ENCODE data around the gene BACH2. TPM values are rescaled to one million over a fixed set of nuclear protein-coding genes. Genes with fewer than 3 reads are reported as not detected.
"Not testable (repeated sequence)": the region's sequence is repeated elsewhere in the genome, so short reads cannot be mapped to it uniquely, and the experiment has no call there.

BACH2 gene
- polyA plus RNA-seq, 6 donors from 2014 or later, result 31.0 to 130 (median 78.4) TPM

DNA sequence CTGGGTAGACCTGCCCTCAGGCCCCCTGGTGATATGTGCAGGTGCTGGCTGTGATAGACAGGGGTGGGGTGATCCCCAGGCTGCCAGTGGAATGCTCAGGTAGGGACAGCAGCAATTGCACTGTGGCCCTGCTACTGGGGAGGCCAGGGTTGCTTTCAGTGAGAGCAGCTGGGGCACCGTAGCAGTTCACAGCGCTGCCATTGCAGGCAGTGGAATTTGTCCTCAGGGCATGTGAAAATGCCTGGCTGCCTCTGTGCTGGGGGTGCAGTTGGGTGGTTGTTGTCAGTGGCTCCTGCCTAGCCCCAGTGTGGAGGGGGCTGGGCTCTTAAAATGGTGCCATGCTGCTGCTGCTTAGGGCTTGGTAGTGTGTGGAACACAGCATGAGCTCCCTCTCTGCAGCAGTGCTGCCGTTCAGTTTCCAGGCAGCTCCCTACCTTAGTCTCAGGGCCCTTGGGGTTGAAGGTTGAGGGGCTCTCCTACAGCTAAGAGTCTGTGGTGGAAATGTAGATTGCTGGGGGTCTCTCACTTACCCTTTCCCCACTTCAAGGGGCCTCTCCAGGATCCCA, 378.8 kb downstream of the BACH2 start:
- DNase-seq, result no peak
- Mint-ChIP-seq H3K36me3 (peaks cover 8 to 18% of the 10 kb centered on the region in 2 donors), H3K4me1 (no peaks in the 10 kb centered on the region)

DNA sequence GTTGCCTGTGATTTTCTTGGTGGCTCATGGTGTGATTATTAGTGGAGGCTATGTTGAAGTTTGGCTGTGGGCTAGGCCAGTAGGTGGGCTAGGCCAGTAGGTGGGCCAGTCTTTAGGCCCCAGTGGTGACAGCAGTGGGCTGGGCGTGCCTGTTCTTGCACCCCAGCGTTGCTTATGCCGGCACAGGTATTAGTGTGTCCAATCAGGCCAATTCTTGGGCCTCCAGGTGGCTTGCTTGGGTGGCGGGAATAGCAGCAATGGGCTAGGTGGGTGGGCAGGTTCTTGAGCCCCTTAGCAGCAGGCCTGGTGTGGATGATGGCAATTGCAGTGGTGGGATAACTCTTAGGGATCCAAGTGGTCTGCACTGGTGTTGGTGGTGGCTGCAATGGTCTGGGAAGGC, 379.4 kb downstream of the BACH2 start:
- Mint-ChIP-seq H3K27me3 (peaks cover 3 to 9% (median 4%) of the 10 kb centered on the region in 3 donors), H3K9me3 (peaks cover 0 to 23% (median 19%) of the 10 kb centered on the region in 7 donors), H3K27ac (no peak overlapping the region), H3K4me3 (peak overlapping the region in 1 of 8 donors; percentile 64), H3K36me3 (peaks cover 8 to 18% of the 10 kb centered on the region in 2 donors), H3K4me1 (no peaks in the 10 kb centered on the region)
- ATAC-seq (ENCODE audit: low read depth in 2 of 2), result no peak
- no peak for DNase-seq

More for the DNA sequence above, 378.8 kb downstream of the BACH2 start:
- H3K9me3 Mint-ChIP-seq, result peaks cover 0 to 23% (median 19%) of the 10 kb centered on the region in 7 donors
- peaks cover 0 to 6% (median 3%) of the 10 kb centered on the region in 3 donors for H3K27me3 Mint-ChIP-seq
- no peak for ATAC-seq (ENCODE audit: low read depth in 2 of 2)
- H3K27ac Mint-ChIP-seq, result peak overlapping the region in 1 of 6 donors; percentile 60
- H3K4me3 Mint-ChIP-seq, result no peak overlapping the region

DNA sequence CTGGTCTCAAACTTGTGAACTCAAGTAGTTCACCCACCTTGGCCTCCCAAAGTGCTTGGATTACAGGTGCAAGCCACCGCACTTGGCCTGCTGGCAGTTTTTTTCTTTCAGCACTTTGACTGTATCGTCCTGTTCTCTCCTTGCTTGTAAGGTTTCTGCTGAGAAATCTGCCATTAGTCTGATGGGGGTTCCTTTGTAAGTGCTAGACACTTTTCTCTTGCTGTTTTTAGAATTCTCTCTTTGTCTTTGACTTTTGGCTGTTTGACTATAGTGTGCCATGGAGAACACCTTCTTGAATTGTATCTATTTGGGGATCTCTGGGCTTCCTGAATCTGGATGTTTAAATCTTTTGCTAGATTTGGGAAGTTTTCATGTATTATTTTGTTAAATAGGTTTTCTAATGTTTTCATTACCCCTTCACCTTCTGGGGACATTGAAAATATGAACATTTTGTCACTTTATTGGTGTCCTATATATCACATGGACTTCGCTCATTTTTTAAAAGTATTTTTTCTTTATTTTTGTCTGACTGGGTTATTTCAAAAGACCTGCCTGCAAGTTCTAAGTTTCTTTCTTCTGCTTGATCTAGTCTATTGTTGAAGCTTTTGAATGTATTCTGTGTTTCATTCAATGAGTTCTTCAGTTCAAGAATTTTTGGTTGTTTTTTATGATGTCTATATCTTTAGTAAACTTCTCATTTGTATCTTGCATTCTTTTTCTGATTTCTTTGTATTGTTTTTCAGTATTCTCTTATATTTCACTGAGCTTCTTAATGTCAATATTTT, 380.3 kb downstream of the BACH2 start:
- peaks cover 0 to 2% (median 0%) of the 10 kb centered on the region in 3 donors for H3K4me1 Mint-ChIP-seq
- ATAC-seq (ENCODE audit: low read depth in 2 of 2) (no peak), DNase-seq (no peak)
- no peak overlapping the region for H3K4me3 Mint-ChIP-seq
- peaks cover 8 to 18% of the 10 kb centered on the region in 2 donors for H3K36me3 Mint-ChIP-seq
- H3K27me3 Mint-ChIP-seq, result peaks cover 3 to 13% (median 7%) of the 10 kb centered on the region in 3 donors
- H3K9me3 Mint-ChIP-seq, result peaks cover 0 to 23% (median 19%) of the 10 kb centered on the region in 7 donors
- H3K27ac Mint-ChIP-seq, result no peak overlapping the region

DNA sequence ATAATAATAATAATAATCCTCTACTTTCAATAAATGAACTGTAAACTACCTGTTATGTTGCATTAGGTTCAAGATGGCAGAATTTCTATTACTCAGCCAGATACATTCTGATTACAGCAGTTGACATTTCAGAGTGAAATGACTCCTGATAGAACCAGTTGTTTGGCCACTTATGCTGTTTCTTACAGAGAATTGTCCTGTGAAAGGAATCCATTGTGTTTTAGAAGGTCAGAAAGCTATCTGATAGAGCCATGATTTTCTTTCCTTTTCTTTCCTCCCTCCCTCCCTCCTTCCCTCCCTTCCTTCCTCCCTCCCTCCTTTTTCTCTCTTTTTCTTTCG, 385.8 kb downstream of the BACH2 start:
- DNase-seq, result no peak
- peaks cover 7 to 32% (median 12%) of the 10 kb centered on the region in 3 donors for H3K27me3 Mint-ChIP-seq

DNA sequence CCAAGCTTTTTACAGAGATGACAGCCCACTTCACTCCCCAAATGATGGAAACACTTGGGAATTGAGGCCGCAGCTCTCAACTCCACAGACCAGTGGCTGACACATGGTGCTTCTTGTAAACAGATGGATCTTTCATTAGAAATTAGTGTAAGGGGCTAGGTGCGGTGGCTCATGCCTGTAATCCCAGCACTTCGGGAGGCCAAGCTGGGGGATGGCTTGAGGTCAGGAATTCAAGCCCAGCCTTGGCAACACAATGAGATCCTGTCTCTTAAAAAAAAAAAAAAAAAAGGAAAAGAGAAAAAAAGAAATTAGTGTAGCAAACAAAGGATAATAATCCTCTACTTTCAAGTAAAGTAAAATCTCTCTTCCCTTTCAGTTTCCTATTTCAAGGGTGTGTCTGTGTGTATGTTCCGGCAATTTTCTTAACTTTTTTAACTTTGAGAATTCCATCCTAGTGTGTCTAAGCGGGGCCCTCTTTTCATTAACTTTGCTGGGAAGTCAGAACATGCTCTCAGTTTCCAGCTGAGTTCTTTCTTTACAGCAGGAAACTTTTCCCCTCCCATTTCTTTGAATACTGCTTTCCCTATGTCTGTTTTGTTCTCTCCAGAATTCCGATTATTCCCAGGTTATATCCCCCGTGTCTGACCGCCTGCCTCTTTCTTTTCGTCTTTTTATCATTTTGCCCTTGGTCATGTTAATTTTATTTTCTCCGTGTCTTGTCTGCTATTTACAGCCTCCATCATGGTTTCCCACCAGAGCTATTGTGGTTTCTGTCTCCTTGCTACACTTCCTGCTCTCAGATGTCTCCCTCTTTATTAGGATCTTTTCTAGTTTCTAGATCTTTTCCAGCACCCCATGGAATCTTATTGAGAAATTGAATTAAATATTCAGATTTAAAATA, 386.4 kb downstream of the BACH2 start:
- peaks cover 0 to 11% (median 6%) of the 10 kb centered on the region in 7 donors for H3K9me3 Mint-ChIP-seq
- peaks cover 6 to 12% of the 10 kb centered on the region in 2 donors for H3K36me3 Mint-ChIP-seq
- H3K4me3 Mint-ChIP-seq; H3K4me1 Mint-ChIP-seq; ATAC-seq (ENCODE audit: low read depth in 2 of 2); DNase-seq; H3K27ac Mint-ChIP-seq: not testable (repeated sequence)
- H3K27me3 Mint-ChIP-seq, result peaks cover 7 to 26% (median 16%) of the 10 kb centered on the region in 3 donors

More for the DNA sequence above, 385.8 kb downstream of the BACH2 start:
- Mint-ChIP-seq H3K4me1 (peaks cover 0 to 4% (median 0%) of the 10 kb centered on the region in 3 donors), H3K27ac (no peak overlapping the region), H3K9me3 (peaks cover 0 to 18% (median 11%) of the 10 kb centered on the region in 7 donors), H3K36me3 (peaks cover 6 to 18% of the 10 kb centered on the region in 2 donors), H3K4me3 (no peak overlapping the region)
- no peak for ATAC-seq (ENCODE audit: low read depth in 2 of 2)

DNA sequence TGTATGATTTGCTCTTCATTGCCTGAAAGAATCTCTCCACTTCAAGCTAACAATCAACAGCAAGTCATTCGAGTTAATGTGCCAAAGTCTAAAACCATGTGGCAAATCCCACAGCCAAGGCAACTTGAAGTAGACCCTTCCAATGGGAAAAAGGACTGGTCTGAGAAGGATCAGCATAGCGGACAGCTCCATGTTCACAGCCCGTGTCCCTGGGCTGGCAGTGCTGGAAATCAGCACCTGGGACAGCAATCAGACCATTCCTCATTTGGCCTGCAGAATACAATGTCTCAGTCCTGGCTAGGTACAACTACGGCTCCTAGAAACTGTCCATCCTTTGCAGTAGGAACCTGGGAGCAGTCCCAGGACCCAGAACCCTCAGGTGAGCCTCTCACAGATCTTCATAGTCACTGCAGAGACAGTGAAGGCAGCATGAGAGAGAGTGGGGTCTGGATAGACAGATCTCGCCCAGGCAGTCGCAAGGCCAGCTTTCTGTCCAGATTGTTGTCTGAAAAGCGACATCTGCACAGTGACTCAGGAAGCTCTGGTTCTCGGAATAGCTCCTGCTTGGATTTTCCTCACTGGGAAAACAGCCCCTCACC, 401.3 kb downstream of the BACH2 start:
- DNase-seq (no peak), ATAC-seq (ENCODE audit: low read depth in 2 of 2) (no peak)
- Mint-ChIP-seq H3K9me3 (no peaks in the 10 kb centered on the region), H3K4me1 (peaks cover 6 to 12% (median 11%) of the 10 kb centered on the region in 3 donors), H3K27me3 (peaks cover 52 to 57% (median 53%) of the 10 kb centered on the region in 3 donors), H3K36me3 (no peaks in the 10 kb centered on the region), H3K4me3 (no peak overlapping the region), H3K27ac (no peak overlapping the region)

DNA sequence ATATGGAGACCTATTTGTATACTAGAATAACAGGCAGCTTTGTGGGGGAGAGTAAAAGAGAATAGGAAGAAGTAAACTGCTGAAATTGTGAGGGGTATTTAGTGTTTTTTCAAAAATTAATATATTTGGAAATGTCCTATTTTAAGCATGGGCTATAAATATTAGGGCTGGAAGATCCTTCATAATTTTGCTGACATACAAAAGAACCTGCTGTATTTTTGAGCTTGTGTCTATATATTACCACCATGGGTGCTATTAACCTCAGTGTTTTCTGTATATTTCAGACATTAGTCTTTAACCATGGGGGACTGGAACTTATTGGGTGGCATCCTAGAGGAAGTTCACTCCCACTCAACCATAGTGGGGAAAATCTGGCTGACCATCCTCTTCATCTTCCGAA, 402.5 kb downstream of the BACH2 start, which contains the start of gene GJA10:
GJA10 (plus strand) TSS at position 301 of the 400 bp plus-strand sequence; CDS start at position 301, 0 bp downstream.
- ATAC-seq (ENCODE audit: low read depth in 2 of 2), result no peak
- Mint-ChIP-seq H3K27me3 (peaks cover 48 to 63% (median 52%) of the 10 kb centered on the region in 3 donors), H3K27ac (no peak within 1 kb of the TSS), H3K36me3 (no peaks in the 10 kb centered on the region), H3K4me1 (peaks cover 6 to 12% (median 11%) of the 10 kb centered on the region in 3 donors), H3K9me3 (no peaks in the 10 kb centered on the region), H3K4me3 (no peak within 1 kb of the TSS)
- DNase-seq, result no peak

DNA sequence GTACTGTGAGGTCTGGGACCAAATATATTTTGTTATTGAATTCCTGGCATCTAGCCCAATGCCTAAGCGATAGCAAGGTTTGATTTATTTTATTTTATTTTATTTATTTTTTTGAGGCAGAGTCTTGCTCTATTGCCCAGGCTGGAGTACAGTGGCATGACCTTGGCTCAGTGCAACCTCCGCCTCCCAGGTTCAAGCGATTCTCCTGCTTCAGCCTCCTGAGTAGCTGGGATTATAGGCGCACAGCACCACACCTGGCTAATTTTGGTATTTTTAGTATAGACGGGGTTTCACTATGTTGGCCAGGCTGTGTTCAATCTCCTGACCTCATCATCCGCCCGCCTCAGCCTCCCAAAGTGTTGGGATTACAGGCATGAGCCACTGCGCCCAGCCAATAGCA, 404.1 kb downstream of the BACH2 start:
- Mint-ChIP-seq H3K27me3 (peaks cover 54 to 63% (median 60%) of the 10 kb centered on the region in 3 donors), H3K4me1 (peaks cover 6 to 15% (median 11%) of the 10 kb centered on the region in 3 donors)
- not testable (repeated sequence) for H3K4me3 Mint-ChIP-seq; DNase-seq; H3K36me3 Mint-ChIP-seq; ATAC-seq (ENCODE audit: low read depth in 2 of 2); H3K9me3 Mint-ChIP-seq; H3K27ac Mint-ChIP-seq

DNA sequence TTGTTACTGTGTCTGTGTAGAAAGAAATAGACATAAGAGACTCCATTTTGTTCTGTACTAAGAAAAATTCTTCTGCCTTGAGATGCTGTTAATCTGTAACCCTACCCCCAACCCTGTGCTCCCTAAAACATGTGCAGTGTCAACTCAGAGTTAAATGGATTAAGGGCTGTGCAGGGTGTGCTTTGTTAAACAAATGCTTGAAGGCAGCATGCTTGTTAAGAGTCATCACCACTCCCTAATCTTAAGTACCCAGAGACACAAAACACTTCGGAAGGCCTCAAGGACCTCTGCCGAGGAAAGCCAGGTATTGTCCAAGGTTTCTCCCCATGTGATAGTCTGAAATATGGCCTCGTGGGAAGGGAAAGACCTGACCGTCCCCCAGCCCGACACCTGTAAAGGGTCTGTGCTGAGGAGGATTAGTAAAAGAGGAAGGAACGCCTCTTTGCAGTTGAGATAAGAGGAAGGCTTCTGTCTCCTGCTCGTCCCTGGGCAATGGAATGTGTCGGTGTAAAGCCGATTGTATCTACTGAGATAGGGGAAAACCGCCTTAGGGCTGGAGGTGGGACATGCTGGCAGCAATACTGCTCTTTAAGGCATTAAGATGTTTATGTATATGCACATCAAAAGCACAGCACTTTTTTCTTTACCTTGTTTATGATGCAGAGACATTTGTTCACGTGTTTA, 405.7 kb downstream of the BACH2 start:
- Mint-ChIP-seq H3K4me1 (peaks cover 6 to 18% (median 11%) of the 10 kb centered on the region in 3 donors), H3K4me3 (peak overlapping the region in 1 of 8 donors; percentile 9), H3K27me3 (peaks cover 45 to 61% (median 51%) of the 10 kb centered on the region in 3 donors)
- H3K9me3 Mint-ChIP-seq; H3K36me3 Mint-ChIP-seq; H3K27ac Mint-ChIP-seq; ATAC-seq (ENCODE audit: low read depth in 2 of 2); DNase-seq: not testable (repeated sequence)

DNA sequence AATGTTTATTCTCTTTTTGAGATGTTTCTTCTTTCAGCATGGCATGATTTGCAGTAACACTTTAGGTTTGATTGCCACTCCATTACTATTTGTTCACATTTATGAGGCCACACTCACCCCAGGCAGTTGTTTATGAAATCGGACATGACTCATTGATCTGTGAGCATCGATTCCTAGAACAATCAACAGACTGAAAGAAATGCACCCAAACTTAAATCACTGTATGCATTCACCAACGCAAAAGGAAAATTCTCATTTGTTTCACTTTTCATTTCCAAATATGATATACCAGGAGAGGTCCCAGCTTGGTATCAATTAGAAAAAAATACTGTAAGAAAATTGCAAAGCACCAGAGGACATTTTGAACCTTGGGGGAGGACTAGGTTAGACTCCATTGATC, 407.8 kb downstream of the BACH2 start:
- peaks cover 0 to 2% (median 0%) of the 10 kb centered on the region in 7 donors for H3K9me3 Mint-ChIP-seq
- no peak overlapping the region for H3K4me3 Mint-ChIP-seq
- H3K27me3 Mint-ChIP-seq, result peaks cover 32 to 47% (median 34%) of the 10 kb centered on the region in 3 donors
- ATAC-seq (ENCODE audit: low read depth in 2 of 2) (no peak), DNase-seq (no peak)
- H3K27ac Mint-ChIP-seq, result no peak overlapping the region
- no peaks in the 10 kb centered on the region for H3K36me3 Mint-ChIP-seq
- peaks cover 6 to 18% (median 11%) of the 10 kb centered on the region in 3 donors for H3K4me1 Mint-ChIP-seq

DNA sequence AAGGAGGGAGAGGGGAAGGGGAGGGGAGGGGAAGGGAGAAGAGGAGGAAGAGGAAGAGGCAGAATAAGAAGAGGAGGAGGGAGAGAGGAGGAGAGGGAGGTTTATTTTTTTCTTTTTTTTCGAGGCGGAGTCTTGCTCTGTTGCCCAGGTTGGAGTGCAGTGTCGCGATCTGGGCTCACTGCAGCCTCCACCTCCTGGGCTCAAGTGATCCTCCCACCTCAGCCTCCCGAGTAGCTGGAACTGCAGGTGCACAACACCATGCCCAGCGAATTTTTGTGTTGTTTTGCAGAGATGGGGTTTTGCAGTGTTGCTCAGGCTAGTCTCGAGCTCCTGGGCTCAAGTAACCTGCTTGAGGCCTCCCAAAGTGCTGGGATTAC, 408.5 kb downstream of the BACH2 start:
- Mint-ChIP-seq H3K9me3 (peaks cover 0 to 2% (median 0%) of the 10 kb centered on the region in 7 donors), H3K36me3 (no peaks in the 10 kb centered on the region), H3K27ac (no peak overlapping the region), H3K4me1 (peaks cover 6 to 18% (median 11%) of the 10 kb centered on the region in 3 donors), H3K27me3 (peaks cover 25 to 40% (median 26%) of the 10 kb centered on the region in 3 donors), H3K4me3 (no peak overlapping the region)
- no peak for ATAC-seq (ENCODE audit: low read depth in 2 of 2)
- no peak for DNase-seq

DNA sequence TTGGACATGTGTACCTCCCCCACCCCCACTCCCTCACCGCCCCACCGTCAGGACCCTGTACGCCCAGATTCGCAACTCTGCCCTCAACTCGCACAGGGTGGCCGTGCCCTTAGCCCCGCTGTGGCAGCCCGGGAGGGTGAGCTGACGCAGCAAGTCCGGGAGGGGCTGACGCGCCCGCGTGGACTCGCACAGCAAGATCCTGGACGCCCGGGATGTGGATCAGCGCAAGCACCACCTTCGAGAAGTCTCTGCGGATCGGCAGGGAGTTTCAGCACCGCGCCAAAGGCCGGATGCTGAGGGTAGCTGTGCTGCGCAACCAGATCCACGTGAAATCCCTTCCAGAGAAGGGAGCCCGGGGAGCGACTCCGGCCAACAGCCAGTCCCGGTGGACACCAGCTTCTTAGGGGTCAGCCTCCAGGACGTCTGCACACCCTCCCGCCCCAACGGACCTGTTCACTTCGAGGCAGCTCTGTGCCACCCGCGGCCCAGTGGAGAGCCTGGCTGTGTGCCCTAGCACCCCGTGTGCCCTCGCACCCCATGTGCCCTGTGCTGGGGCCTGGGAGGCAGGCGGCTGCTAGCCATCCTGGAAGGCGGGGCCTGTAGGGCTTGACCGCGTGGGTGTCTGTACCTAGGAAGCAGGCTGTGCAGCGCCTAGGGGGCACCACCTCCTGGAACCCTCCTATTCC, 409.0 kb downstream of the BACH2 start:
- H3K4me3 Mint-ChIP-seq, result no peak overlapping the region
- H3K36me3 Mint-ChIP-seq, result no peaks in the 10 kb centered on the region
- DNase-seq (no peak), ATAC-seq (ENCODE audit: low read depth in 2 of 2) (peak in 1 of 2 donors; percentile 40)
- no peak overlapping the region for H3K27ac Mint-ChIP-seq
- H3K9me3 Mint-ChIP-seq, result peaks cover 0 to 2% (median 0%) of the 10 kb centered on the region in 7 donors
- peaks cover 6 to 18% (median 11%) of the 10 kb centered on the region in 3 donors for H3K4me1 Mint-ChIP-seq
- peaks cover 21 to 35% (median 25%) of the 10 kb centered on the region in 3 donors for H3K27me3 Mint-ChIP-seq
